ENCODE data around the gene MSH5. TPM values are rescaled to one million over a fixed set of nuclear protein-coding genes. Genes with fewer than 3 reads are reported as not detected.

Gene MSH5
- total and polyA plus RNA-seq, 5 donors from 2014 or later, result 1.2 to 17.4 (median 1.4) TPM

Other genes starting within 250 kb of the MSH5 start
Only the 30 nearest of the 43 such genes appear.
- gene LTB, start 157.6 kb upstream of the MSH5 start, total RNA-seq, result 493 TPM
- 1,000 to 10,000 TPM; 1,104 to 1,480 (median 1,402) TPM for gene LTB, start 157.6 kb upstream of the MSH5 start, polyA plus RNA-seq
- 12.9 TPM for gene LST1, start 153.7 kb upstream of the MSH5 start, total RNA-seq
- 10 to 100 TPM in 1 of 4 donors, 1 to 10 TPM in 3; 8.0 to 10.9 (median 8.7) TPM for gene LST1, start 153.7 kb upstream of the MSH5 start, polyA plus RNA-seq
- gene NCR3, start 147.0 kb upstream of the MSH5 start, total RNA-seq, result 8.6 TPM
- 10 to 100 TPM; 30.8 to 86.6 (median 39.2) TPM for gene NCR3, start 147.0 kb upstream of the MSH5 start, polyA plus RNA-seq
- 9.9 TPM for gene AIF1, start 124.8 kb upstream of the MSH5 start, total RNA-seq
- gene AIF1, start 124.8 kb upstream of the MSH5 start, polyA plus RNA-seq, result 10 to 100 TPM in 3 of 4 donors, 1 to 10 TPM in 1; 6.5 to 38.8 (median 19.3) TPM
- gene PRRC2A, start 119.3 kb upstream of the MSH5 start, total RNA-seq, result 214 TPM
- 1 to 10 TPM; 2.8 to 5.0 (median 3.2) TPM for gene PRRC2A, start 119.3 kb upstream of the MSH5 start, polyA plus RNA-seq
- 213 TPM for gene BAG6, start 87.3 kb upstream of the MSH5 start, total RNA-seq
- gene BAG6, start 87.3 kb upstream of the MSH5 start, polyA plus RNA-seq, result 10 to 100 TPM; 13.5 to 19.7 (median 18.0) TPM
- 1.7 TPM for gene APOM, start 84.1 kb upstream of the MSH5 start, total RNA-seq
- 1 to 10 TPM; 2.5 to 4.1 (median 2.8) TPM for gene APOM, start 84.1 kb upstream of the MSH5 start, polyA plus RNA-seq
- gene C6orf47, start 79.2 kb upstream of the MSH5 start, total RNA-seq, result 18.8 TPM
- 10 to 100 TPM; 24.2 to 30.5 (median 27.1) TPM for gene C6orf47, start 79.2 kb upstream of the MSH5 start, polyA plus RNA-seq
- 9.8 TPM for gene GPANK1, start 75.0 kb upstream of the MSH5 start, total RNA-seq
- 10 to 100 TPM; 21.6 to 27.3 (median 25.2) TPM for gene GPANK1, start 75.0 kb upstream of the MSH5 start, polyA plus RNA-seq
- gene CSNK2B, start 73.9 kb upstream of the MSH5 start, total RNA-seq, result 141 TPM
- 100 to 1,000 TPM; 235 to 285 (median 261) TPM for gene CSNK2B, start 73.9 kb upstream of the MSH5 start, polyA plus RNA-seq
- 38.8 TPM for gene LY6G5B, start 70.0 kb upstream of the MSH5 start, total RNA-seq
- not detected for gene LY6G5B, start 70.0 kb upstream of the MSH5 start, polyA plus RNA-seq
- 3.1 TPM for gene LY6G5C, start 58.9 kb upstream of the MSH5 start, total RNA-seq
- 10 to 100 TPM in 3 of 4 donors, 1 to 10 TPM in 1; 7.4 to 19.9 (median 11.9) TPM for gene LY6G5C, start 58.9 kb upstream of the MSH5 start, polyA plus RNA-seq
- 78.4 TPM for gene ABHD16A, start 36.7 kb upstream of the MSH5 start, total RNA-seq
- gene ABHD16A, start 36.7 kb upstream of the MSH5 start, polyA plus RNA-seq, result 10 to 100 TPM; 33.4 to 43.2 (median 35.8) TPM
- 1.5 TPM for gene LY6G6F, start 33.1 kb upstream of the MSH5 start, total RNA-seq
- not detected for gene LY6G6F, start 33.1 kb upstream of the MSH5 start, polyA plus RNA-seq
- not detected for gene LY6G6D, start 24.7 kb upstream of the MSH5 start, total RNA-seq
- gene LY6G6D, start 24.7 kb upstream of the MSH5 start, polyA plus RNA-seq, result not detected
- gene LY6G6C, start 18.3 kb upstream of the MSH5 start, total RNA-seq, result not detected
- gene LY6G6C, start 18.3 kb upstream of the MSH5 start, polyA plus RNA-seq, result not detected
- 10.8 TPM for gene MPIG6B, start 16.6 kb upstream of the MSH5 start, total RNA-seq
- under 1 TPM in 1 of 4 donors, not detected in 3; 0.43 TPM for gene MPIG6B, start 16.6 kb upstream of the MSH5 start, polyA plus RNA-seq
- gene DDAH2, start 10.7 kb upstream of the MSH5 start, total RNA-seq, result 13.6 TPM
- 10 to 100 TPM; 16.0 to 19.8 (median 17.7) TPM for gene DDAH2, start 10.7 kb upstream of the MSH5 start, polyA plus RNA-seq
- 192 TPM for gene CLIC1, start 3.5 kb upstream of the MSH5 start, total RNA-seq
- 100 to 1,000 TPM; 481 to 771 (median 621) TPM for gene CLIC1, start 3.5 kb upstream of the MSH5 start, polyA plus RNA-seq
- 2.3 TPM for gene SAPCD1, start 22.7 kb downstream of the MSH5 start, total RNA-seq
- not detected for gene SAPCD1, start 22.7 kb downstream of the MSH5 start, polyA plus RNA-seq
- gene VWA7, start 37.3 kb downstream of the MSH5 start, total RNA-seq, result 6.8 TPM
- 1 to 10 TPM in 3 of 4 donors, under 1 TPM in 1; 0.91 to 1.2 (median 1.2) TPM for gene VWA7, start 37.3 kb downstream of the MSH5 start, polyA plus RNA-seq
- gene VARS1, start 55.7 kb downstream of the MSH5 start, total RNA-seq, result 63.4 TPM
- gene VARS1, start 55.7 kb downstream of the MSH5 start, polyA plus RNA-seq, result 10 to 100 TPM; 27.1 to 45.1 (median 29.9) TPM
- 29.3 TPM for gene LSM2, start 67.0 kb downstream of the MSH5 start, total RNA-seq
- gene LSM2, start 67.0 kb downstream of the MSH5 start, polyA plus RNA-seq, result 100 to 1,000 TPM in 1 of 4 donors, 10 to 100 TPM in 3; 80.0 to 122 (median 87.5) TPM
- gene HSPA1L, start 75.3 kb downstream of the MSH5 start, total RNA-seq, result 5.5 TPM
- gene HSPA1L, start 75.3 kb downstream of the MSH5 start, polyA plus RNA-seq, result 1 to 10 TPM; 2.2 to 4.2 (median 3.5) TPM
- 30.6 TPM for gene HSPA1A, start 75.5 kb downstream of the MSH5 start, total RNA-seq
- 10 to 100 TPM; 65.7 to 93.0 (median 80.5) TPM for gene HSPA1A, start 75.5 kb downstream of the MSH5 start, polyA plus RNA-seq
- gene HSPA1B, start 87.7 kb downstream of the MSH5 start, total RNA-seq, result 27.3 TPM
- 1 to 10 TPM; 2.3 to 6.8 (median 3.0) TPM for gene HSPA1B, start 87.7 kb downstream of the MSH5 start, polyA plus RNA-seq
- 29.1 TPM for gene NEU1, start 122.8 kb downstream of the MSH5 start, total RNA-seq
- gene NEU1, start 122.8 kb downstream of the MSH5 start, polyA plus RNA-seq, result 10 to 100 TPM; 26.4 to 32.4 (median 29.7) TPM
- 1.0 TPM for gene SLC44A4, start 139.0 kb downstream of the MSH5 start, total RNA-seq
- gene SLC44A4, start 139.0 kb downstream of the MSH5 start, polyA plus RNA-seq, result not detected
- gene EHMT2, start 157.7 kb downstream of the MSH5 start, total RNA-seq, result 46.4 TPM
- gene EHMT2, start 157.7 kb downstream of the MSH5 start, polyA plus RNA-seq, result 10 to 100 TPM; 29.4 to 33.5 (median 31.9) TPM
- gene ZBTB12, start 162.1 kb downstream of the MSH5 start, total RNA-seq, result 0.20 TPM
- gene ZBTB12, start 162.1 kb downstream of the MSH5 start, polyA plus RNA-seq, result not detected